Uterus (tissue), 2 donors: ENCODE measurements around the gene ST6GALNAC5.

Source experiments
- POLR2A ChIP-seq, 2 donors: fragments of 450-650 bp; IDR thresholded peaks; one replicate each; pipeline ENCODE4 v1.6.1; 2016; ENCODE audit warnings: antibody characterized with exemption in 2 of 2, mild to moderate bottlenecking in 1 of 2, moderate library complexity in 1 of 2
- TF ChIP-seq, protein P1 (sequence below), 4 experiments: fragments of 200-600 bp in 2 of 4; fragments of 450-650 bp in 2 of 4; sonication (generic) in 2 of 4; IDR thresholded peaks; one replicate each; pipeline ENCODE4 v1.5.1; 2016 to 2019; ENCODE audit warnings: antibody characterized with exemption in 4 of 4, mild to moderate bottlenecking in 2 of 4, moderate library complexity in 1 of 4

DNA sequence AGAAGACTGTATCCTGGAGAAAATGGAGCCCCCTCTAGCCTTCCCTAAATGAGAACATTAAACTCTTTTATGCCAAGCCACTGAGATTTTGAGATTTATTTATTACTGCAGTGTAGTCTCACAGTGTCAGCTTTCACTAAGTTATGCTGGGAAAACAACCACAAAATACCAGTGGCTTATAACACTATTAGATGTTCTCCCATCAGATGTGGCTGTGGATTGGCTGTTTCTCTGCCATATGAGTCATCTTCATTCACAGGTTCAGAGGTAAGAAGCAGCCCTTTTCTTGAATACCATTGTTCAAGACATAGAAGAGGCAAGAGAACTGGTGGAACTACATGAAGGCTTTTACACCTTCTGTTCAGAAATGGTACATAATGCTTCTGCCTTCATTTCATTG, 32.1 kb upstream of the ST6GALNAC5 start:
- TF ChIP-seq, protein P1, sequence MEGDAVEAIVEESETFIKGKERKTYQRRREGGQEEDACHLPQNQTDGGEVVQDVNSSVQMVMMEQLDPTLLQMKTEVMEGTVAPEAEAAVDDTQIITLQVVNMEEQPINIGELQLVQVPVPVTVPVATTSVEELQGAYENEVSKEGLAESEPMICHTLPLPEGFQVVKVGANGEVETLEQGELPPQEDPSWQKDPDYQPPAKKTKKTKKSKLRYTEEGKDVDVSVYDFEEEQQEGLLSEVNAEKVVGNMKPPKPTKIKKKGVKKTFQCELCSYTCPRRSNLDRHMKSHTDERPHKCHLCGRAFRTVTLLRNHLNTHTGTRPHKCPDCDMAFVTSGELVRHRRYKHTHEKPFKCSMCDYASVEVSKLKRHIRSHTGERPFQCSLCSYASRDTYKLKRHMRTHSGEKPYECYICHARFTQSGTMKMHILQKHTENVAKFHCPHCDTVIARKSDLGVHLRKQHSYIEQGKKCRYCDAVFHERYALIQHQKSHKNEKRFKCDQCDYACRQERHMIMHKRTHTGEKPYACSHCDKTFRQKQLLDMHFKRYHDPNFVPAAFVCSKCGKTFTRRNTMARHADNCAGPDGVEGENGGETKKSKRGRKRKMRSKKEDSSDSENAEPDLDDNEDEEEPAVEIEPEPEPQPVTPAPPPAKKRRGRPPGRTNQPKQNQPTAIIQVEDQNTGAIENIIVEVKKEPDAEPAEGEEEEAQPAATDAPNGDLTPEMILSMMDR (IDR thresholded peaks at IDR 0.05), result no peak
- TF ChIP-seq POLR2A (IDR thresholded peaks at IDR 0.05), result no peak
